Measurements from ENCODE around the gene PDHA1. TPM values are rescaled to one million over a fixed set of nuclear protein-coding genes. Genes with fewer than 3 reads are reported as not detected.

Gene PDHA1
- total RNA-seq, 1 experiment from 2014 or later, result 214 TPM

GRCh38 chrX:19326567-19326966, 17.2 kb upstream of the PDHA1 start:
- Histone ChIP-seq H3K4ac (ENCODE audit: low read depth, low read length) (no peak overlapping the region), H3K79me2 (ENCODE audit: insufficient read depth, low read length) (no peaks in the 10 kb centered on the region), H4K91ac (ENCODE audit: insufficient read length, low read depth, low read length) (no peak overlapping the region), H4K8ac (replicated peaks; ENCODE audit: insufficient read length, low read depth, low read length) (no peak overlapping the region), H2BK120ac (ENCODE audit: low read depth, low read length, poor library complexity, severe bottlenecking) (no peak overlapping the region), H3K4me2 (ENCODE audit: insufficient read depth, insufficient read length, low read length) (no peak overlapping the region), H3K9ac (ENCODE audit: extremely low read depth, insufficient read length, low read length) (no peak overlapping the region), H2BK5ac (ENCODE audit: insufficient read length, low read length) (no peak overlapping the region), H2BK12ac (ENCODE audit: insufficient read length, low read depth, low read length) (no peak overlapping the region), H3K23me2 (ENCODE audit: insufficient read length, low read depth, low read length, poor library complexity, severe bottlenecking) (no peaks in the 10 kb centered on the region), H2AFZ (ENCODE audit: low read length) (no peak overlapping the region), H3K56ac (ENCODE audit: insufficient read length, low read depth, low read length) (no peak overlapping the region), H3T11ph (ENCODE audit: low read length) (no peak overlapping the region), H2AK5ac (ENCODE audit: insufficient read length, low read length) (no peak overlapping the region), H3K27me3 (ENCODE audit: insufficient read depth, low read length) (no peaks in the 10 kb centered on the region), H3K27ac (ENCODE audit: insufficient read length, low read depth, low read length) (no peak overlapping the region), H2BK15ac (ENCODE audit: low read depth, low read length) (no peak overlapping the region), H4K20me1 (ENCODE audit: control insufficient read depth, insufficient read depth, insufficient read length) (no peaks in the 10 kb centered on the region), H3K14ac (ENCODE audit: insufficient read depth, low read length) (no peak overlapping the region), H4K5ac (ENCODE audit: insufficient read length, low read depth, low read length) (no peak overlapping the region), H2BK20ac (ENCODE audit: low read depth, low read length, poor library complexity, severe bottlenecking) (no peak overlapping the region), H3K4me1 (ENCODE audit: insufficient read depth, low read length) (no peaks in the 10 kb centered on the region), H3K18ac (ENCODE audit: insufficient read length, low read depth, low read length) (no peak overlapping the region), H3K9me3 (ENCODE audit: control insufficient read depth, low read depth, low read length) (peaks cover 19% of the 10 kb centered on the region), H3K23ac (ENCODE audit: insufficient read length, low read depth, low read length) (no peak overlapping the region), H3K79me1 (ENCODE audit: insufficient read depth, low read depth, low read length, poor library complexity, severe bottlenecking) (no peaks in the 10 kb centered on the region)
- WGBS (ENCODE audit: extremely low coverage, insufficient read length, low lambda C conversion rate), result no CpG with 5 or more reads among the region's 2 CpGs
- Mint-ChIP-seq H3K4me1 (no peaks in the 10 kb centered on the region), H3K27ac (no peak overlapping the region), H3K27me3 (ENCODE audit: low read depth) (no peaks in the 10 kb centered on the region; the same call in 1 of the 2 replicates), H3K4me3 (no peak overlapping the region), H3K9me3 (peaks cover 57 to 68% of the 10 kb centered on the region in 2 experiments), H3K36me3 (ENCODE audit: insufficient read depth in 1 of 3, low read depth in 3 of 3) (peaks cover 0 to 6% (median 0%) of the 10 kb centered on the region in 3 experiments; a peak in 3 of 7 replicates)
- TF ChIP-seq, protein P1, sequence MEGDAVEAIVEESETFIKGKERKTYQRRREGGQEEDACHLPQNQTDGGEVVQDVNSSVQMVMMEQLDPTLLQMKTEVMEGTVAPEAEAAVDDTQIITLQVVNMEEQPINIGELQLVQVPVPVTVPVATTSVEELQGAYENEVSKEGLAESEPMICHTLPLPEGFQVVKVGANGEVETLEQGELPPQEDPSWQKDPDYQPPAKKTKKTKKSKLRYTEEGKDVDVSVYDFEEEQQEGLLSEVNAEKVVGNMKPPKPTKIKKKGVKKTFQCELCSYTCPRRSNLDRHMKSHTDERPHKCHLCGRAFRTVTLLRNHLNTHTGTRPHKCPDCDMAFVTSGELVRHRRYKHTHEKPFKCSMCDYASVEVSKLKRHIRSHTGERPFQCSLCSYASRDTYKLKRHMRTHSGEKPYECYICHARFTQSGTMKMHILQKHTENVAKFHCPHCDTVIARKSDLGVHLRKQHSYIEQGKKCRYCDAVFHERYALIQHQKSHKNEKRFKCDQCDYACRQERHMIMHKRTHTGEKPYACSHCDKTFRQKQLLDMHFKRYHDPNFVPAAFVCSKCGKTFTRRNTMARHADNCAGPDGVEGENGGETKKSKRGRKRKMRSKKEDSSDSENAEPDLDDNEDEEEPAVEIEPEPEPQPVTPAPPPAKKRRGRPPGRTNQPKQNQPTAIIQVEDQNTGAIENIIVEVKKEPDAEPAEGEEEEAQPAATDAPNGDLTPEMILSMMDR (conservative IDR thresholded peaks at IDR 0.05), result no peak
- DNase-seq, result no peak

Measured in H9 (cell line).